GM12864 (cell line): ENCODE measurements around the gene PRR14L.
"Not testable (repeated sequence)": the region's sequence is repeated elsewhere in the genome, so short reads cannot be mapped to it uniquely, and the experiment has no call there.

Source experiments
- DNase-seq: peaks from one replicate; pipeline ENCODE4 v3.0.0-alpha.2; 2011; ENCODE audit warnings: low read depth
- H3K4me3 ChIP-seq: 2 replicates; pipeline ENCODE4 v1.5.1; 2011; ENCODE audit warnings: mild to moderate bottlenecking, low read depth, low read length, control low read depth
- TF ChIP-seq, protein P1 (sequence below): IDR thresholded peaks from 2 replicates; pipeline ENCODE4 v1.5.1; 2011; ENCODE audit warnings: low read depth, mild to moderate bottlenecking, moderate library complexity, low read length, control low read depth, inconsistent platforms; ENCODE audit errors: missing control alignments

Gene PRR14L

DNA sequence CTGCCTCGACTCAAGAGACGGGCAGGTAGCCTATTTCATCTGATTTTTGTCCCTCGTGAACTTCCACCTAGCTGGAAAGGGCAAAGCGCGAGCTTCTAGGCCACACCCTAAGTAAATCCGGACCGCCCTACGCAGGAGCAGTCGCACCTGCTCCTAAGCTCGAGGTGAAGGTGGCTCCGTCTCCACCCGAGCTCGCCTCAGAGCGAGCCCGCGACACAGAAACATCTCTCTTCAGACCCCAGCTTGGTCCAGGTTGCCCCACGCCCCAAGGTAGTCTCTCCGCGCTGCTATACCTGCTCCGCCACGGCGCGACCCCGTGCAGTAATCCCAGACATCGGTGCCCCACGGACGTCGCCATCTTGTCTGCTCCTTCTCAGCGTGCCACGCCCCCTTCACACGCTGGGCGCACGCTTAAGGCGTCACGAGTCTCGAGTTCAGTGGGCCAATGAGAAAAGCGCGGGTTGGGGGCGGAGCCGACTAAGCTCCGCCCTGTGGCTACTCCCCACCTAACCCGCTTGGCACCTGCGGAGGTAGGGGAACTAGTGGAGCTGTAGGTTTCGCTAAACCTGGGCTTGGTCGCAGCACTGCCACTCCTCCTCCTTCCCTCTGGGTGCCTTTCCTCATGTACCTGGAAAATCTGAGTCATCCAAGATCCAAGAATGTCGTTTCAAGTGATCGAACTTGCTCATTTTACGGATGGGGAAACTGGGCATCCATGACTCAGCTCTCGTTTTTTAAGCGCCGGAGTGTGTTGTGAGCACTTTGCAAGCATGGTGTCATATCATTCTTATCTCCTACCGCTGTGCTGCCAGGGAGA is 87.9 kb downstream of the PRR14L start, which contains the start of gene PISD:
TSS of gene PISD (minus strand) at position 365 of the 817 bp plus-strand sequence. CDS start at position 358, 7 bp downstream.
- peak within 1 kb of the TSS; percentile 79 for H3K4me3 ChIP-seq
- DNase-seq = peak; percentile 90
- TF ChIP-seq, protein P1, sequence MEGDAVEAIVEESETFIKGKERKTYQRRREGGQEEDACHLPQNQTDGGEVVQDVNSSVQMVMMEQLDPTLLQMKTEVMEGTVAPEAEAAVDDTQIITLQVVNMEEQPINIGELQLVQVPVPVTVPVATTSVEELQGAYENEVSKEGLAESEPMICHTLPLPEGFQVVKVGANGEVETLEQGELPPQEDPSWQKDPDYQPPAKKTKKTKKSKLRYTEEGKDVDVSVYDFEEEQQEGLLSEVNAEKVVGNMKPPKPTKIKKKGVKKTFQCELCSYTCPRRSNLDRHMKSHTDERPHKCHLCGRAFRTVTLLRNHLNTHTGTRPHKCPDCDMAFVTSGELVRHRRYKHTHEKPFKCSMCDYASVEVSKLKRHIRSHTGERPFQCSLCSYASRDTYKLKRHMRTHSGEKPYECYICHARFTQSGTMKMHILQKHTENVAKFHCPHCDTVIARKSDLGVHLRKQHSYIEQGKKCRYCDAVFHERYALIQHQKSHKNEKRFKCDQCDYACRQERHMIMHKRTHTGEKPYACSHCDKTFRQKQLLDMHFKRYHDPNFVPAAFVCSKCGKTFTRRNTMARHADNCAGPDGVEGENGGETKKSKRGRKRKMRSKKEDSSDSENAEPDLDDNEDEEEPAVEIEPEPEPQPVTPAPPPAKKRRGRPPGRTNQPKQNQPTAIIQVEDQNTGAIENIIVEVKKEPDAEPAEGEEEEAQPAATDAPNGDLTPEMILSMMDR = no peak

- not testable (repeated sequence) for DNase-seq
- peak overlapping the region; percentile 79 for H3K4me3 ChIP-seq
Measured at GRCh38 chr22:31660860-31661341, 89.0 kb downstream of the PRR14L start.

DNA sequence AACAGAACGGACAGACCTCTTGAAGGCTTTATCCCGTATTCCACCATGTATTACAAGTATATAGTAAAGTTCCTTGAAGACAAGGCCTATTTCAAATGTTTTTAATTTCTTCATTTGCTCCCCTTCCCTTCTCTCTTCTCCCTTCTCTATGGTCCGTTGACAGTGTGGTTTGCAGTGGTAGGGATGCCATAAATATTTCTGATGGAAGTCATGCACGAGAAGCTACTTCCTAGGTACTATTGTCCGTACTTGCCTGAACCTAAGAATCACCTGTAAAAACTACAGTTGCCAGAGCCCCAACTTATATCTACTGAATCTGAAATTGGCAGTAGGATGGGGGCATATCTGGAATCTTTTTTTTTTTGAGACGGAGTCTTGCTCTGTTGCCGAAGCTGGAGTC is 90.7 kb downstream of the PRR14L start:
- TF ChIP-seq, protein P1 = no peak
- no peak for DNase-seq
- H3K4me3 ChIP-seq = no peak overlapping the region

GRCh38 chr22:31654408-31654807 is 95.5 kb downstream of the PRR14L start:
- no peak for DNase-seq
- no peak overlapping the region for H3K4me3 ChIP-seq
- TF ChIP-seq, protein P1 = no peak

GRCh38 chr22:31653944-31654343 is 96.0 kb downstream of the PRR14L start:
- TF ChIP-seq, protein P1 = no peak
- DNase-seq = no peak
- no peak overlapping the region for H3K4me3 ChIP-seq

GRCh38 chr22:31652911-31653684 is 96.8 kb downstream of the PRR14L start:
- no peak overlapping the region for H3K4me3 ChIP-seq
- no peak for DNase-seq
- TF ChIP-seq, protein P1 = no peak

DNA sequence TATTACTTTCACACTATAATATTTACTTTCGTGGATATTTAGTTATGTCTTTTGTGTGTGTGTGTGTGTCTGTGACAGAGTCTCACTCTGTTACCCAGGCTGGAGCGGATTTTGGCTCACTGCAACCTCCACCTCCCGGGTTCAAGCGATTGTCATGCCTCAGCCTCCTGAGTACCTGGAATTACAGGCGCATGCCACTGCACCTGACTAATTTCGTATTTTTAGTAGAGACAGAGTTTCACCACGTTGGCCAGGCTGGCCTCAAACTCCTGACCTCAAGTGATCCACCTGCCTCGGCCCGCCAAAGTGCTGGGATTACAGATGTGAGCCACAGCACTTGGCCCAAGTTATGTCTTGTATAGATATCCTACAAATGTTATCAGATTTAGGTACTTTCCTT is 97.8 kb downstream of the PRR14L start:
- TF ChIP-seq, protein P1 = no peak
- DNase-seq = no peak
- H3K4me3 ChIP-seq = peak overlapping the region; percentile 19; the same call in 1 of the 2 replicates
